Fibroblast of skin of back (primary cell): ENCODE measurements around the gene PTPRD.

Source experiments
- DNase-seq: peaks from one replicate; pipeline ENCODE4 v3.0.0-alpha.2; 2013

PTPRD gene

GRCh38 chr9:9565700-9566099 lies 1047.1 kb downstream of the PTPRD start:
- DNase-seq, result no peak

- no peak for DNase-seq
Observed at GRCh38 chr9:9563817-9564216, 1049.0 kb downstream of the PTPRD start.

- no peak for DNase-seq
Observed at GRCh38 chr9:9560382-9561035, 1052.3 kb downstream of the PTPRD start.

GRCh38 chr9:9558907-9559306 lies 1053.9 kb downstream of the PTPRD start:
- no peak for DNase-seq

GRCh38 chr9:9557804-9558334 lies 1054.9 kb downstream of the PTPRD start:
- no peak for DNase-seq

GRCh38 chr9:9556865-9557803 lies 1055.7 kb downstream of the PTPRD start:
- no peak for DNase-seq

- no peak for DNase-seq
Observed at GRCh38 chr9:9552665-9553064, 1060.1 kb downstream of the PTPRD start.

GRCh38 chr9:9538766-9539165 lies 1074.0 kb downstream of the PTPRD start:
- DNase-seq, result no peak

GRCh38 chr9:9538356-9538755 lies 1074.4 kb downstream of the PTPRD start:
- DNase-seq, result no peak

GRCh38 chr9:9536523-9536922 lies 1076.3 kb downstream of the PTPRD start:
- no peak for DNase-seq

GRCh38 chr9:9523476-9524139 lies 1089.2 kb downstream of the PTPRD start:
- no peak for DNase-seq

- DNase-seq, result no peak
Observed at GRCh38 chr9:9522406-9522805, 1090.4 kb downstream of the PTPRD start.

- no peak for DNase-seq
Observed at GRCh38 chr9:9521033-9521779, 1091.6 kb downstream of the PTPRD start.

- no peak for DNase-seq
Observed at GRCh38 chr9:9504869-9505268, 1107.9 kb downstream of the PTPRD start.

GRCh38 chr9:9499546-9499945 lies 1113.3 kb downstream of the PTPRD start:
- no peak for DNase-seq

GRCh38 chr9:9498846-9499245 lies 1114.0 kb downstream of the PTPRD start:
- DNase-seq, result no peak

- DNase-seq, result no peak
Observed at GRCh38 chr9:9498128-9498527, 1114.7 kb downstream of the PTPRD start.

GRCh38 chr9:9494336-9494735 lies 1118.5 kb downstream of the PTPRD start:
- DNase-seq, result no peak

GRCh38 chr9:9492506-9492905 lies 1120.3 kb downstream of the PTPRD start:
- no peak for DNase-seq

- DNase-seq, result no peak
Observed at GRCh38 chr9:9489183-9489582, 1123.6 kb downstream of the PTPRD start.

- no peak for DNase-seq
Observed at GRCh38 chr9:9483175-9483574, 1129.6 kb downstream of the PTPRD start.

GRCh38 chr9:9478741-9479140 lies 1134.1 kb downstream of the PTPRD start:
- no peak for DNase-seq
